T-helper 2 cell (primary cell): ENCODE data around the gene SPATA3.

Source experiments
- DNase-seq, 5 experiments: peaks; one replicate each; pipeline versions ENCODE4 v3.0.0 to v3.0.0-alpha.2; 2012 to 2022

The SPATA3 gene

GRCh38 chr2:230968921-230969658, 26.8 kb upstream of the SPATA3 start:
- peak in 1 of 5 experiments; percentile 77 for DNase-seq

DNA sequence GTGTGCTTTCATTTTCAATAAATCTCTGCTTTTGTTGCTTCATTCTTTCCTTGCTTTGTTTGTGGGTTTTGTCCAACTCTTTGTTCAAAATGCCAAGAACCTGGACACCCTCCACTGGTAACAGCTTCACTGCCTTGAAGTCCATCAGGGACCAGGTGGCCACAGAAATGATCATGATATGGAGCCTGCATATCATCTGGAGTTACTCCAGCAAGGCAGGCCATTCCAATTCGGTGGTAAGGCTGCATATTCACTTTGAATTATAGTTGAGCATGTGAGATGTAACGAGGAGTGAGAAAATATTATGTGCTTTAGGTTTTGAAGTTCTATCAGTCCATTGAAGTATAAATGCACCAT, 26.3 kb upstream of the SPATA3 start:
- no peak for DNase-seq

DNA sequence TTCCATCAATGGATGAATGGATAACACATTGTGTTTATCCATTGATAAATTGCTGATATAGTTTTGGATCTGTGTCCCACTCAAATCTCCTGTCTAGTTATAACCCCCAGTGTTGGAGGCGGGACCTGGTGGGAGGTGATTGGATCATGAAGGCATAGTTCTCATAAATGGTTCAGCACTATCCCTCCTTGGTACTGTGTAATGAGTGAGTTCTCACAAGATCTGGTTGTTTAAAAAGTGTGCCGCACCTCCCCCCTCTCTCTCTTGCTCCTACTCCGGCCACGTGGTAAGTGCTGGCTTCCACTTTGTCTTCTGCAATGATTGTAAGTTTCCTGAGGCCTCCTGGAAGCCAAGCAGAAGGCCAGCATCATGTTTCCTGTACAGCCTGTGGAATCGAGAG, 23.9 kb upstream of the SPATA3 start:
- DNase-seq = no peak

DNA sequence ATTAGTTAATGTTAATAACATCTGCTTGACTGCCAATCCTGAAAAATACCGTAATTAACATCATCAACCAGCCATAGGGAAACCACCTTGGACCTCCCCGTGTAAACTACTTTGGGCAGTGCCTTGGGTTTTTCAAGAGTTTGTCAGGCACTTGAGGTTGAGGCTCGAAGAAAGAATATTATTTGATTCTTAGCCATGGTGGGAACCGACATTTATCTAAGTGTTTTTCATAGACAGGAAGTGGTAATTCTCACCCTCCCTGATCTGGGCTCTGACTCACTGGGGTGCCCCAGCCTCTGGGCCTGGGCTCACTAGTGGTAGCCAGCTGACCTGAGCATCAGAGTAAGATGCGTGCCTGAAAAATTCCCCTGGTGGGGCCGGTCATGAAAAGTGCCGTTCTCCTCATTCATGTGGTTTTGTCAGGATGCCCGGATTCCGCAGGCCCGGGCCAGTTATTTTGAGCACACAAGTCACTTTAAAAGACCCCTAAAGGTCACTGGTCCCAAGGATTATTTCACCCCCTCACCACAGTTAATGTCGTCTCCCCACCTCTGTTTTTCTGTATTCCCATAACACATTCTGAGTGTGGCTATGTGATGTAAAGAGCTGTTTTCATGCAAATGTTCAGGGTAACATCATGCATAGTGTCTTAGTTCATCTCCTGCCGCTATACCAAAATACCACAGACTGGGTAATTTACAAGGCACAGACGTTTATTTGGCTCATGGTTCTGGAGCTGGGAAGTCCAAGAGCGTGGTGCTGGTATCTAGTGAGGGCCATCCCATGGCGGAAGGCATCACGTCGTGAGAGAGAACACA, 21.6 kb upstream of the SPATA3 start:
- DNase-seq = peak; percentile 24 to 92 (median 50)

GRCh38 chr2:230975927-230976326, 20.0 kb upstream of the SPATA3 start:
- DNase-seq = no peak

GRCh38 chr2:230976671-230977171, 19.2 kb upstream of the SPATA3 start:
- DNase-seq = peak in 1 of 5 experiments; percentile 73

DNA sequence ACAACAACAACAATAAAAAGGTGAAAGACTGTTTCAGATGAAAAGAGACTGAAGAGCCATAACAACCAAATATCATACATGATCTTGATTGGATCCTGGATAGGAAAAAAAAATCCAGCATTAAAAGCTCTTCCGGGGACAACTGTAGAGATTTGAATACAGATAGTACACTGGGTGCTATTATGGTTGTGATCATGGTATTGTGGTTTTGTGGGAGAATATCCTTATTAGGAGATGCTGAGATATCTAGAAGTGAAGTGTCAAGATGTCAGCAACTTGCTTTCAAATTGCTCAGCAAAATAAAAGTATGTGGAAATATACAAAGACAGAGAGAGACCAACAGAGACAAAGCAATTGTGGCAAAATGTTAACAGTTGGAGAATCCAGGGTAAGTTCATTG, 15.5 kb upstream of the SPATA3 start:
- peak in 1 of 5 experiments; percentile 74 for DNase-seq

GRCh38 chr2:230981704-230982103, 14.2 kb upstream of the SPATA3 start:
- DNase-seq = peak in 2 of 5 experiments; percentile 24 to 95

DNA sequence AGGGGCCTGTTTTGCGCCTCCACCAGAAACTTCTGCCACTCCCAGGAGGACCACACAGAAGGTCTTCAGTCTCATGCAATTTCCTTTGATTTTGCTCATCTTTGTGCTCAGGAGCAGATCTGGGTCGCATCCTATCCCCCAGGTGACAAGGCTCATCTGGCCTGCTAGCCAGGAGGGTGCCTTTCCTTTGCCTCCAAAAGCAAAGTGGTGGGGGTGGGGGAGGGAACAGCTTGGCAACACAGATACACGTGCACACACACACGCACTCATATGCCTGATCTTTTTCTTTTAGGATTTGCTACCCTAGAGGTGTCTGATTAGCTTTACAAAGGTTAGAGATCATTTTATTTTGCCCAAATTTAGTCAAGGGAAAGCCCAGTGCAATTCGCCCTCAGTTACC, 13.8 kb upstream of the SPATA3 start:
- peak in 1 of 5 experiments; percentile 59 for DNase-seq

DNA sequence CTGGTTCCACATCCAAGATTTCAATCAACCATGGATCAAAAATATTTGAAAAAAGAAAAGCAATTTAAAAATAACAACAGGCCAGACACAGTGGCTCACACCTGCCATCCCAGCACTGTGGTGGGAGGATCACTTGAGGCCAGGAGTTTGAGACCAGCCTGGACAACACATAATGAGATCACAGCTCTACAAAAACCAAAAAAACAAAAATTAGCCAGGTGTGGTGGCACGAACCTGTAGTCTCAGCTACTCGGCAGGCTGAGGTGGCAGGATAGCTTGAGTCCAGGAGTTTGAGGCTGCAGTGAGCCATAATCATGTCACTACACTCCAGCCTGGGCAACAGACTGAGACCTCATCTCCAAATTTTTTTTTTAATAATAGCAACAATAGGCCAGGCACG, 13.4 kb upstream of the SPATA3 start:
- DNase-seq = peak in 1 of 5 experiments; percentile 39

DNA sequence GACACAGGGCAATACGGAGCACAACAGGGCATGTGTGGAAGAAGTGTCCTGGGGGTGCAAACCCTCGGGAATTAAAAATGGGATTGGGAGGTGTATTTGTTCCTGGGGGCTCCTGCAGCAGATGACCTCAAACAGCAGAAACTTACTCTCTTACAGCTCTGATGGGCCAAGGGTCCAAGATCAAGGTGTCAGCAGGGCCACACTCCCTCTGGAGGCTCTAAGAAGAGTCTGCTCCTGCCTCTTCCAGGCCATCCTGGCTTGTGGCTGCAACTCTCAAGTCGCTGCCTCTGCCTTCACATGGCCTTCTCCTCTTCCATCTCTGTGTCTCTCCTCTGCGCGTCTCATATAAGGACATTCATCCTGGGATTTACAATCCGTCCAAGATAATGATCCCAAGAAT, 12.4 kb upstream of the SPATA3 start:
- DNase-seq = peak in 1 of 5 experiments; percentile 51

GRCh38 chr2:230984393-230985220, 11.3 kb upstream of the SPATA3 start:
- DNase-seq = peak in 2 of 5 experiments; percentile 49 to 96

- DNase-seq = peak in 1 of 5 experiments; percentile 53
Observed at GRCh38 chr2:230985519-230986231, 10.2 kb upstream of the SPATA3 start.

GRCh38 chr2:230986520-230987136, 9.3 kb upstream of the SPATA3 start:
- no peak for DNase-seq

GRCh38 chr2:230987137-230988020, 8.5 kb upstream of the SPATA3 start:
- DNase-seq = peak; percentile 52 to 71 (median 70)

DNA sequence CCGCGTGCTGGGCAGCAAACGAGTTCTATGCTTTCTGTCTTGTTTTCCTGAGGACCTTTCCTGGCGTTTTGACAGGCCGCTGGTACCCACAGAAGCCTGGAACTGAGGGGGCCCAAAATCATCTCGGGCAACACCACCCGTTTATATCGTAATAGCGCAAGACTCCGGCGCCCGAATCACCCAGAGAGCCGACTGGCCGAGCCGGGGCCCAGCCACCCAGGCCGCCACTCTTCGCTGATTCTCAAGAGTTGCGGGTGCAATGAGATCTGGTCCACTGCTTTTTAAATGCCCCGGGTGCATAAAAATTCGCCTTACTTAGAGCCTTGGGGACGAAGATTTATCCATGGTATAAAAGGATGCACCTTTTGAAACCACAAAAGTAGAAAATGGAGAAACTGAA, 6.2 kb upstream of the SPATA3 start:
- DNase-seq = no peak

- no peak for DNase-seq
Observed at GRCh38 chr2:230990131-230990898, 5.6 kb upstream of the SPATA3 start.

DNA sequence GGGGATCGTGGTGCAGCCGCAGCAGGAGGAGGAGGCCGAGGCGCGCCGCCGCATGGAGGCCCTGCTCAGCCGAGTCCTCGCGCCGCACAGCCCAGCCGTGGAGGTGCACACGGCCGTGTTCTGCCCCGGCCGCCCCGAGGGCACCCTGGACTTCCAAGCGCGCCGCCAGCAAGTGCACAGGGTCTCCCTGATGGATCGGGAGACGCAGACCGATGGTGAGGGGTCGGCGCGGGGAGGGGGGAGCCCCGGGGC, 5.1 kb upstream of the SPATA3 start:
- no peak for DNase-seq

DNA sequence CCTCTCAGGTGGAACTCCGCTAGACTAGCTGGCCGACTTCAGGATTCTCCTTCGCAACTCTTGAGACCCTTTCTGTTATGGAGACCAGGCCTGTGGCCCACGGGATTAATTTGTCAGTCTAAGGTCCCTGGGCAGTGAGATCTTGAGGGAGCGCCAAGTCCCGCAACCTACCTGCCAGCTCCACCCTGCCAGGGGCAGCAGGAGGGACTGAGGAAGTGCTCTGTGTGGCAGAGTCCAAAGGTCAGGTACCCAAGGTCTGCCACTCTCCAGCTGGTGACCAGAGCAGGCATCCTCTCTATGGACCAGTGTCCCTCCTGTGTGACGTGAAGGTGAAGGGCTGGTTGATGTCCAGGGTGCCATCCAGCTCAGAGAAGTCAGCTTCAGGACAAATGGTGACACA, 4.3 kb upstream of the SPATA3 start:
- DNase-seq = no peak

GRCh38 chr2:230996661-230997060, 740 bp downstream of the SPATA3 start:
- DNase-seq = no peak
